Tibial nerve (tissue), 3 donors: ENCODE data around the gene DHRS1.

Source experiments
- POLR2A ChIP-seq, 2 donors: fragments of 450-650 bp; IDR thresholded peaks; one replicate each; pipeline ENCODE4 v1.6.1; 2017; ENCODE audit warnings: antibody characterized with exemption in 2 of 2, mild to moderate bottlenecking in 2 of 2, moderate library complexity in 2 of 2
- TF ChIP-seq, protein P1 (sequence below), 5 experiments: fragments of 200-600 bp in 3 of 5; fragments of 450-650 bp in 2 of 5; sonication (generic) in 3 of 5; IDR thresholded peaks; one replicate each; pipeline ENCODE4 v1.5.1; 2016 to 2019; ENCODE audit warnings: antibody characterized with exemption in 5 of 5, mild to moderate bottlenecking in 3 of 5, moderate library complexity in 2 of 5

DNA sequence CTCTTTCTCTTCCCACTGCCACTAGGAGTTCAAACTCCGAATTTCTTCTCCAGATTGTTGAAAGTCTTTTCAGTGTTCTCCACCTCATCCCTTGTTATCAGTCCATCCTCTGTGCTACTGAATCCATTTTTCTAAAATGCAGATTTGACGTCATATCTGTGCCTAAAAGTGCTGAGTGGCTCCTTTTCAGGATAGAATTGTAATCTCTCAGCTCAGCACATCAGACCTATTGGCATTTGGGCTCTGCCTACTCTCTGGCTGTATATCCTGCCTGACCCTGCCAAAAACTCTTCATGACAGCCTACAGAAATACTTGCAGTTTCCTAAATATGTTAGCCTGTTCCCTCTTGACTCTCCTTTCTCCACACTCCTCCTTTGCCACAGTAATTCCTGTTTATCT lies 27.1 kb downstream of the DHRS1 start:
- no peak for TF ChIP-seq POLR2A (IDR thresholded peaks at IDR 0.05)
- TF ChIP-seq, protein P1, sequence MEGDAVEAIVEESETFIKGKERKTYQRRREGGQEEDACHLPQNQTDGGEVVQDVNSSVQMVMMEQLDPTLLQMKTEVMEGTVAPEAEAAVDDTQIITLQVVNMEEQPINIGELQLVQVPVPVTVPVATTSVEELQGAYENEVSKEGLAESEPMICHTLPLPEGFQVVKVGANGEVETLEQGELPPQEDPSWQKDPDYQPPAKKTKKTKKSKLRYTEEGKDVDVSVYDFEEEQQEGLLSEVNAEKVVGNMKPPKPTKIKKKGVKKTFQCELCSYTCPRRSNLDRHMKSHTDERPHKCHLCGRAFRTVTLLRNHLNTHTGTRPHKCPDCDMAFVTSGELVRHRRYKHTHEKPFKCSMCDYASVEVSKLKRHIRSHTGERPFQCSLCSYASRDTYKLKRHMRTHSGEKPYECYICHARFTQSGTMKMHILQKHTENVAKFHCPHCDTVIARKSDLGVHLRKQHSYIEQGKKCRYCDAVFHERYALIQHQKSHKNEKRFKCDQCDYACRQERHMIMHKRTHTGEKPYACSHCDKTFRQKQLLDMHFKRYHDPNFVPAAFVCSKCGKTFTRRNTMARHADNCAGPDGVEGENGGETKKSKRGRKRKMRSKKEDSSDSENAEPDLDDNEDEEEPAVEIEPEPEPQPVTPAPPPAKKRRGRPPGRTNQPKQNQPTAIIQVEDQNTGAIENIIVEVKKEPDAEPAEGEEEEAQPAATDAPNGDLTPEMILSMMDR (IDR thresholded peaks at IDR 0.05), result no peak
